HG02763 (cell line): ENCODE results near the gene ADAMTSL4.
"Not testable (repeated sequence)": the region's sequence is repeated elsewhere in the genome, so short reads cannot be mapped to it uniquely, and the experiment has no call there.

Experiments used
- ATAC-seq: cut with Tn5 transposase; IDR thresholded peaks from one replicate; pipeline ENCODE4 v1.9.1; 2021; ENCODE audit warnings: mild to moderate bottlenecking, moderate library complexity; ENCODE audit not compliant: unreplicated experiment

The ADAMTSL4 gene

DNA sequence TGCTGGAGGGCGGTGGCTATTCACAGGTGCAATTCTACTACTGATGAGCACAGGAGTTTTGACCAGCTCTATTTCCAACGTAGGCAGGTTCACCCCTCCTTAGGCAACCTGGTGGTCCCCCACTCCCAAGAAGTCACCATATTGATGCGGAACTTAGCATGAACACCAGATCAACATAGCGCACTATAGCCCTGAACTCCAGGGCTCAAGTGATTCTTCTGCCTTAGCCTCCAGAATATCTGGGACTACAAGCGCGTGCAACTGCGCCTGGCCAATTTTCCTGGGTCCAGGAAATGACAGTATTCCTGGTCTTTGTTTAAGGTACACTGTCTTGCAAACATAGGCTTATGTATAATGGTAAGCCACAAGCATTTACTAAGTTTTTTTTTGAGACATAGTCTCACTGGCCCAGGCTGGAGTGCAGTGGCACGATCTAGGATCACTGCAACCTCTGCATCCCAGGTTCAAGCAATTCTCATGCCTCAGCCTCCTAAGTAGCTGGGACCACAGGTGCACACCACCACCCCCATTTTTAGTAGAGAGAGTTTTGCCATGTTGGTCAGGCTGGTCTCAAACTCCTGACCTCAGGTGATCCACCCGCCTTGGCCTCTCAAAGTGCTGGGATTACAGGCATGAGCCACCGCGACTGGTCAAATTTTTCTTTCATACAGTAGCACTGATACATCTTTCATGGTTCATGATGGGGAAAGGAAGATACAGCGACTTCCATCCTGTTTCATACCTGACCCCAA, 17.6 kb downstream of the ADAMTSL4 start:
- no peak for ATAC-seq

DNA sequence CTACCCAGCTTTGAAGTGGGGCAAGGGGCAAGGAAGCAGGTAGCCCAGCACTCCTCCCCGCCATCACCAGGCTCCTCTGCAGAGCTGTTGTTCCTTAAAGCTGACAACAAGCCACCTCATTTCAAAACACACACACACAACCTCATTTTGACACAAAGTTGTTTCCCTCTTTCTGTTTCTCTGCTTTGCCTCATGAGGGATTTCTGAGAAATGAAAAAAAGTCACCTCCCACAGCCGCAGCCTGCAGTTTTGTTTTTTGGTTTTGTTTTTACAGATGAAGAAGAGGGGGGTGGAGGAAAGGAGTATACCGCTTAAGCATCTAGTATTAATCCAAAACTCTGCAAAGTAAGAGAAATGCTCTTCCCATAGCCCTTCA, 18.1 kb downstream of the ADAMTSL4 start:
- ATAC-seq: peak; percentile 25

DNA sequence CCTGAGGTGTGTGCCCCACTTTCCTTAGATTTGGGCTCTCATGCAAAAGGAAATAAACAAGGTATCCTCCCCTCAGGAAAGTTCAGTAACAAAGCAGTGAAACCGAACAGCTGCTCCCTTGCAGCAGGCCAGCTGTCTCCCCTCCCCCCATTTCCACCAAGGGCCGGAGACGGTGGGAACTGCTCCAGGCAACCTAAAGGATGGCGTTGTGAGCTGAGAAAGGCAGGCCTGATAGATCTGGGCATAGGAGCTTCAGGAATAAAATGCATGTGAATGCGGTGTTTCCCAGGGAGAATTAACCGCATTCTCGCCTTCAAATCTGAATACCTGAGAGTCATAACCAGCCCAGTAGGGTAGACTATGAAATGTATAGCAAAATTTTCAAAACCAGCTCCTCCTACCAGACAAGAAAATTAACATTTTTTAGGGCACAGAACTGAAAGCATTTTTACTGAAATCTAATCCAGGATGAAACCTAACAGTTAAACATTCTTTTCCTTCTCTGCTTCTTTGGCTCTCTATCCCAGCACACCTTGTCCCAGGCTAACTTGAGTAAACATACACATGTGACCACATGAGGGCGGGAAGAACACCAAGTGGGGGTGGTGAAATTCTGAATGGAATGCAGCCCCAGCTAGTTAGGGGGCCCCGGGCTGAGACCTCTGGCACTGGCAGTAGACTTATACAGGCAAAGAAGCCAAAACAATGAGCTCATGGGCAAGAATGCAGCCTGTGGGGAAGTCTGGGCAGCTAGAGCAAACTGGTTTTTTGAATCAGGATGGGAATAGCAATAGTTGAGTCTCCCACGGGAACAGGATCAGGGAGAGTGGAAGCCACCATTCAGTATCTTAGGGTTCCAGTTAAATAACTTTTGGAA, 18.7 kb downstream of the ADAMTSL4 start:
- peak; percentile 19 for ATAC-seq

DNA sequence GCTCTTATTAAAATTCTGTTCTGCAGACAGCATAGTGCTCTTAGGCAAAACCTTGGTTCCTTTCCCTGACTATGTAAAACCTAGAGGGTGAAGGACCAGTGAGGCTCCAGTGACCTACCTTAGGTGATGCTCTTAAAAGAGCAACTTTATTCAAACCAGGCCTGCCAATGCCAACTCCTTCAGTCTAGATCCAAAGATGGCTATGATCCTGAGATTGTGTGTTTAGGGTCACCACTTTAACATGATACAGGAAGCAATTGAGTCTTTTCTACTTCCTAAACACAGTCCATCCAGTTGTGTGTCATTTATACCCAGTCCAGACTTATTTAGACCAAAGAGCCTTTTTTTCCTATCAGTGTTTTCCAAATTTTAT, 19.4 kb downstream of the ADAMTSL4 start:
- no peak for ATAC-seq

DNA sequence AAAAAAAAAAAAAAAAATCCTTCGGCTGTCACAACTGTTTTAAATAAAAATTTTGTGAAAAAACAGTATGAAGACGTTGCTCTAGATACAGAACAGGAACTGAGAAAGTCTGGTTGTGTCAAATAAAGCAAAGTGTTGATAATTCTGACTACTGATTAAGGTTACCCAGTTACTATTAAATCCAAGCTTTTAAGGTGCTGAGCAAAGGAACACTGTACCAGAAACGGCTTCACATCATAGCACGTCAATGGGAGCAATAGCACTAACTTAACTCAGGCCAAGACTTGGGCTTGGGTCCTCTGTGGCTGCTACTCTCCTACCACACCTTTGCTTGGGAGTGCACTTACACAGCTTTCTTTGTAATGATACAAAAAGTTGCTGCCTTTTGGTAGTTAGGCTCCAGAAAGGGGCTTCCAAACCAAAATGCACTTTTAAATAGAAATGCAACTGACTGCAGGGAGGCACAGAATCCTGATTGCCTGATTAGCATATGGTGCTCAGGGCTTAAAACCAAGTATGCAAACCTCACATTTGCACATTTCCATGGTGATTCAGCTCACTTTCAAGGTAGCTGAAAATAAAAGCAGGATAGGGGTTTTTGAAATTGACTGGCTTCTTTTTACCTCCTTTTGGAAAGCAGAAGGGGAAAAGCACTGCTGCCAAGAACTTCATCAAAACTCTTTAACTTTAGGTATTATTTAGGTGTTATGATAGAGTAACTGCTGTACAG, 23.9 kb downstream of the ADAMTSL4 start:
- no peak for ATAC-seq

DNA sequence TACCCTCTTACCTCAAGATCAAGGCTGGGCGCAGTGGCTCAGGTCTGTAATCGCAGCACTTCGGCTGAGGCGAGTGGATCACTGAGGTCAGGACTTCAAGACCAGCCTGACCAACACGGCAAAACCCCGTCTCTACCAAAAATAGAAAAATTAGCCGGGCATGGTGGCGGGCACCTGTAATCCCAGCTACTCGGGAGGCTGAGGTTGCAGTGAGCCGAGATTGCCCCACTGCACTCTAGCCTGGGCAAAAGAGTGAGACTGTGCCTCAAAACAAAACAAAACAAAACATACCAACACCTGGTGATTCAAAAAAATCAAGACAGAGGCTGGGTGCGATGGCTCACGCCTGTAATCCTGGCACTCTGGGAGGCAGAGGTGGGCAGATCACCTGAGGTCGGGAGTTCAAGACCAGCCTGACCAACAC, 24.5 kb downstream of the ADAMTSL4 start:
- not testable (repeated sequence) for ATAC-seq

DNA sequence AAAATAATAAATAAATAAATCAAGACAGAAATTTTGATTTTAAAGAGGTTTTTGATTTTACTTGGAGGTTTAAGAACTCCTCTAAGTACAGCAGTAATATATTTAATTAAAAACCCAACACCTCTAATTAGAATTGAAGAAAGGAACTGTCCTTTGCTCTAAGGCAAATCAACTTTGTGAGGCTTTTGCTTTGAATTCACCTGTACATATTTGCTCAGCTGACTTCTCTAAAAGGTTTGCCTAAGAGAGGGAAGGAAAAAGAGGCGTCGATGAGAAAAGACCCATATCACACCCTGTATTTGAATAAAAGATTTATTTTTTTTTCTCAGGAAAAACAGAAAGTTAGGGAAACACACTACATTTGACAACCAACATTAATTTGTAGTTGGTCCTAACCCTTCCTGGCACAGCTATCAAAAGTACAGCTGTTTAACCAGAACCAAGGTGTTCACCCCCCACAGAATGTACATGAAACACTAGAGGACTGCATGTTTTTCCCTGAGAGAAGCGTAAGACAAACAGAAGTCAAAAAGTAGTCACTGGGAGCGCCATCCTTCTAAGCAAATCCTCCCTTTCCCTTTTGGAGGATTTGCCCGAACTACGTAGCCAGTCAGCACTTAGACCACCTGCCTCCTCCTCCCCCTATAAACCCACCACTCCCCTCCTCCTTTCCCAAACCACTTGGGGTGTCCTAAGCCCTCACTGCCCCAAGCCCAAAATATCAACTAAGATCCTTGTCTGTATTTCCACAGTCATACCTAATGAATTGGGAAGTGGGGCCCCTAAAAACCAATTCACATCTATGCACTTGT, 25.3 kb downstream of the ADAMTSL4 start:
- ATAC-seq: no peak

DNA sequence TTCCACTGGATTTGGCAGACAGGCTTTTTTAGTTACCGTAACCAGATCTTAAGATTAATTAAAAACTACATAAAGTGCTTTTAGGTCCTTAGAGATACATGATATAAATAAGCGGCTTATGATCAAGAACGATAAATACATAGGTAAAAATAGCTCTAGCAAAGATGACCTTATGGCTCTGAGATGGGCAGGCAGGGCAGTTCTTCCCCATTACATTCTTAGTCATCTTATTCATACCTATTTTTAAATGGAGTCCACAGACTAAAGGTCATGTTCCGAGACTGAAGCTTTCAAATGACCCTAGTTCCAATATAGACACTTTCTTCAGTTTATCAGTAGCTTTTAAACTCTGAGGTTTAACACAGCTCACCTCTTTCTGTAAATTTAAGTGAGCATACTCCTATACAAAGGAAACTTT, 25.9 kb downstream of the ADAMTSL4 start:
- ATAC-seq: no peak

DNA sequence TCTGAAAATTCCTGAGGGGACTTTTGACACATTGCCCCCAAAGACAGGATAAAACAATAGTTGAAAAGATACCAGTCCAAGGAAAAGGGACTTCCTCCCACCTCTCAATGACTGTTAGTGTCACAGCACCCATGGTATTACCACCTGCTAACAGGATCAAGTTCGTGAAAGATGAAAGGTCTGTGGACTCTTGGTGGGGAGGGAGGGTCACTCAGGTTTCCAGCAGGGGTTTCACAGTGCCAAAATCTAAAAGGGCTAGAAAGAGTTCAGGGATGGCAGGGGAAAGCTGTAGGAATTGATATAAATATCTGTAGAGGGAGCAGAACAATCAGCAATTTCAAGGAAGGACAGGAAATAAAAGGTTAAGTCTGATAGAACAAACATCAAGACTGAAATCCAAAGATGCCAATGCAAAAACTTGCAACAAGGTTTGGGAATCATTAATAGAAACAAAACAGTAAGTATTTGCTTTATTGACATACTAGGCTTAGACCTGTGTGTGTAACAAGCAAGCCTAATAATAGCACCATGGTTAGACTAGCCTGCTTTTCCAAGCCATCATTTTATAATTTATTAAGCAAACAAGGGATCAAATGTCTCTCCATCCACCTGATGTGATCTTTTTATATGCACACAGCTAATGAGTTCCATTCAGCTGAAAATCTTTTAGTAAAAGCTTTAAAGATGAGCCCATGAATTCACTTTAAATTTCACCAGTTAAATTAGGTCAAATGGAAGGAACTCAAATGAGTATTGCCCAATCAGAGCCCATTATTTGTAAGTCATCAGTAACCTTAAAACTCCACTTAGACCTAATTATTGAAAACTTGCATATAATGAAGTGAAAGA, 26.5 kb downstream of the ADAMTSL4 start:
- ATAC-seq: no peak

DNA sequence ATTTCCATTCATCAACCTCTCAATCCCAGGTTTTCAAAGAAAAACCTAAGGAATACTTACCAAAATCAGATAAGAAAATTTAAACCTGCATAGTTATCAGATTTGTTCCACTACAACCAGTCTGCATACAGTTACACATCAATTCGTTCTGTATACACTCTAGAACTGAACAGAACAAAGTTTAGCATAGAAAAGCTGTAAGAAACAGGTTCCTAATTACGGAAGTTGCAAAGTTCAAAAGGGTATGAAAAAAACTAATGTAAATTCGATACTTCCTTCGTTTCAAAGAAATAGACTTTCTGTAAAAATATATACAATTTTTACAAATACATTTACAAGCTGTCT, 27.1 kb downstream of the ADAMTSL4 start:
- no peak for ATAC-seq

DNA sequence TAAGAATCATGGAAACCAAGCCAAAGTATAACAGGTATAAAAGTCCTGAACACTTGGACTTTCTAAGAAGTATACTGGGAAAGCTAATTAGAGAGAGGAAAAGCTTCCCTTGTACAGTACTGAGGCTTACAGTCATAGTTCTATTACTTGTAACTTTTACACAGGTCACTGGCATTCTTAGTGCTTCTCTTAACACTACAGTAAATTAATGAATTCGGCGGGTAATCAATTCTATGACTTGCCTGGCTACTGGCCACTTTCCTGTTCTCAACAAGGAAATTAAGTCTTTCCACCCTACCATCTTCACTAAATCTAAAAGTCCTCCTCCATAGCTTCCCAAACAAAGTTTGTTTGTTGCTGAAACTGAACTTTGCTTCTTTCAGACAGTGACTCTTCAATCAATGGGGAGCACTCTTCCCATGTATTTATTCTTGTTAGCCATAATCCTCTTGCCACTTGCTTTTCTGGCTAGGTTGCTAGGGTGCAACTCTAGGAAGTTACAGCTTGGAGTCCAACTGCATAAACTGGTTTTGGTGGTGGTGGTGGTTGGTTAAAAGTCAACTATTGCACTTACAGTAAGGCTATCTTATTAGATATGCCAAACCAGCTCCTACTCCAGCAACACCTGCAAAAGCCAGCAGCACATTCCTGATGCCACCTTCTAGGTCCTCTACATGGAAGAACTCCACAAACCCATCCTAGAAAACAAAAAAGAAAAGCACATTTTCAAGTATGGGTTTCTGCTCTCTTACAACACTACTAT, 27.8 kb downstream of the ADAMTSL4 start:
- no peak for ATAC-seq

DNA sequence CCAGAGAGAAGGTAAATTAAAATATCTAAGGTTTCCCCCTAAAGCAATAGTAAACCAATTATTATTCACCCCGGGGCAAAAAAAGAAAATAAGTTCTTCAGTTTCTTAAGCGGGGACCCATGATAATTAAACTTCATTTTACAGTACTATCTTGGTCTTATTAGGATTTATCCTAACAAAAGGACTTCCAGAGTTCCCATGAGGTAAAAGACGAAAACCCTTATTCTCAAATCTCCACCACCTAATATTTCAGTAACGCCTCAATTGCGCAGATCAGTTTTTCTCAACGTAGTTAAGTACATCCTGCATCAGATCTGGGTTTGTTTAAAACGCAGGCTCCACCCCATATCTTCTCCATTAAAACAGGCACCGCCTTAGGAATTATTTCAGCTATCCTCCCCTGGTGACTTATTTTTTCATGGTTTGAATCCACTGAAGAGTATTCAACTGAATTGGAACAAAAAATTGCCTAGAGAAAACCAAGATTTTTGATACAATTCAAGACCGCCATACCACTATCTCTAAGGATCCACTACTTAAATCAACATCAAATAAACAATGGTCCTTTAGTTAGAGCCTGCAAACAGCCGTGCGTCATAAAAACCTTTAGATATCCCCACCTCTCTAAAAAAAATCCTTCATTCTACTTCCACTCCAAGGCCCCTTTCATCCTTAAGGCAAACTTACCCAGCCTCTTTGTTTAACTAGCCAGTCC, 28.5 kb downstream of the ADAMTSL4 start:
- ATAC-seq: no peak

DNA sequence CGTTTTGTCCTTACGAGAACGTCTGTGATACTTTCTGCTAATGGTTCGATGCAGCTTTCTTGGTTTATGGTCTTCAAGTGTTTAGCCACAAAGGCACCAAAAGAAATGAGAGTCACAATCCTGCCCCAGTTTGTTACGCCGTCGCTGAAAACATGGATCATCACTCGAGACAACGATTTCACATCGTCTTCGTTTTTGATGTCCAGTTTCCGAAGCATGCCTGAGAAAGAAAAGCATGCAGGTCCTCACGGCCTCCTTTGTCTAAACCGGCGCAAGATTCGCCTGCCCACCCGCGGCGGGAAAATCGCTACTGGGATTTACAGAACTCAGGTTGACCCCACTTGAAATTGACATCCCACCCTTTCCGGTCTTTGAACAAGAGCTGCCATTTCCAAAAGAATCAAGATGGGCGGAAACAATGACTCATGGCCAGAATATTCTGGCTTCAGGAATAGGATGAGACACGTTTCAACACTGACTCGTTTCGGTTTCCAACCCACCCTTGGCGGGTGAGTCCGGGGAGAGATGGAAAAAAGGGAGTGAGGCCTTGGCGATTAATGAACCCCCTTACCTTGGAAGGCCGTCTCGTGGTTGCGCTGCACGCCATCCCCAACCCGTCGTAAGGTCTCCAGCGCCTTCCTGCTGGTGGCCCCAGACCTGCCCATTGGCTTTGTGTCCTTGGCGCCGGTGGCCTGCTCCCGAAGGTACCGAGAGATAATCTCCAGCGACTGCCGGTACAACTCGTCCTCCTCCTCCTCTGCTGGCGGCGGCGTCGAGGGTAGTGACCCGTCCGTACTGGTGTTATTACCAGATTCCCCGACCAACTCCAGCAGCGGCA, 29.3 kb downstream of the ADAMTSL4 start:
- ATAC-seq: no peak

DNA sequence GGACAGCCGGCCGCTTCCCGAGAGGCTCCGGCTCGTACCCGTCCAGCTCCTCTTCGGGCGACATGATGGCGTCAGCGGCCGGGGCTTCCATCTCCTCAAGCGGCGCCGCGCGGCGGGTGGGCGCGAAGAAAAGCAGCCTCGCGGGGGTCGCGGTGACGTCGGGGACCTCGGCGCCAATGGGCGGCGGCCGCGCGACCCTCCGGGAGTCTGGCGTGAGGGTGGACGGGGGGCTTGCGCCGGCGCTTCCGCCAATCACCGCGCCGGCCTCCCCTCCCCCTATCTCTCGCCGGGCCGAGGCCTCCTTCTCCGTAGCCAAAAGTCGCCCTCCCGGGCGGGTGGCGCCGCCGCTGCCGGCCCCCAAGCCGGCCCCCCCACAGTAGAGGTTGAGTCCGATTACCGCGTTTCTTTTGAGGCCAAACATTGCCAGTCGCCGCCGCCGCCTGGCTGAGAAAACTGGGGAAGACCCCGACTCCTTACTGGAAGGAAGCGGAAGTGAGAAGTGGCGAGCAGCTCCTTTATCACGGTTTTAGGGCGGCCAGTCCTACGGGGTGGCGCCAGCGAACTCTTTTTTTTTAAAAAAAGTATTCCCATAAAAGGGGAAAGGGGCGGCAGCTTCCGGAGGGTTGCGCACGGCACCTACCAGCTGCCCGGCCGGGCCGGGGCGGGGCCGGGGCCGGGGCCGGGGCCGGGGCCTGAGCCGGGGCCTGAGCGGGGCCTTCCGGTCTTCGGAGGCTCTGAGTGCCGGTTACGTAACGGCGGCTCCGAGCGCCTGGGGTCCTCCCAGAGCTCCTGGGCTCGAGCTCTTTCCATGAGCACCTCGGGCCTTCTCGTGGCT, 30.1 kb downstream of the ADAMTSL4 start, which contains the start of gene MCL1:
Gene MCL1, minus strand, starts transcription at position 501 of the 835 bp plus-strand sequence. Its CDS starts 80 bp downstream, at position 421.
- peak; percentile 82 for ATAC-seq

DNA sequence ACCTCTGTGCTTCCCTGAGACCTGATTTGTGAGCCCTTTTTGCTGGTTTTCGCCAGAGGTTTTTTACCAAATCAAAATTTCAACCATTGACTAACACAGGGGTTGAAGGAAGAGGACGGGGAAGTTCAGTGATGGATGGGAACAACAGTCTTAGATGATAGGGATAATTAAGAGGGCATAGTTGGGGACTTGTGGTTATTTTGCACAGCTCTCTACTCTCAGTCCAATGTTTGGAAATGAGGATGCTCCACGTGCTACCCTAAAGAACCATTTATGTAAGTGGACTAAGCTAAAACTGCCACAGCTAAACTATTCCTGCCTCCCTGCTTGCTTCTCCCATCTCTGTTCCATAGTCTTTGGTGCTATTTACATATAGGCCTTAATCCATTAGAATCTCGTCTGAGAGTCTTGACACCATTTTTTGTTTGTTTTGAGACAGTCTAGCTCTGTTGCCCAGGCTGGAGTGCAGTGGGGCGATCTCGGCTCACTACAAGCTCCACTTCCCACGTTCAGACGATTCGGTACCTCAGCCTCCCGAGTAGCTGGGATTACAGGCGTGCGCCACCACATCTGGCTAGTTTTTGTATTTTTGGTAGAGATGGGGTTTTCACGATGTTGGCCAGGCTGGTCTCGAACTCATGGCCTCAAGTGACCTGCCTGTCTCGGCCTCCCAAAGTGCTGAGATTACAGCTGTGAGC, 30.9 kb downstream of the ADAMTSL4 start:
- no peak for ATAC-seq

DNA sequence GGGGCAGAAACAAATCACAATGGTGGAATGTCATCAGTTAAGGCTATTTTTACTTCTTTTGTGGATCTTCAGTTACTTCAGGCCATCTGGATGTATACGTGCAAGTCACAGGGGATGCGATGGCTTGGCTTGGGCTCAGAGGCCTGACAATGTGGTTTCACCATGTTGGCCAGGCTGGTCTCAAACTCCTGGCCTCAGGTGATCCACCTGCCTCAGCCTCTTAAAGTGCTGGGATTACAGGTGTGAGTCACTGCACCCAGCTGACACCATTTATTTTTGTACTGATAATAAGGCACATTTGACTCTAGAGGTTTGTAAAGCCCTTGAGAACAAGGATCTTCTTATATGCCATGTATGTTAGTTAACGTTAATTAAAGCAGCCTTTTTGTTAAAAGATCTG, 31.8 kb downstream of the ADAMTSL4 start:
- not testable (repeated sequence) for ATAC-seq
